Erythroblast (primary cell): ENCODE data around the gene TRAPPC12.

Source experiments
- GATA1 ChIP-seq: IDR thresholded peaks from 2 replicates; pipeline ENCODE4 v1.6.1; 2011; ENCODE audit warnings: low read depth, mild to moderate bottlenecking, control low read depth, low read length, moderate library complexity
- POLR2A ChIP-seq: IDR thresholded peaks from 2 replicates; pipeline ENCODE4 v1.6.1; 2011; ENCODE audit warnings: mild to moderate bottlenecking, low read length

DNA sequence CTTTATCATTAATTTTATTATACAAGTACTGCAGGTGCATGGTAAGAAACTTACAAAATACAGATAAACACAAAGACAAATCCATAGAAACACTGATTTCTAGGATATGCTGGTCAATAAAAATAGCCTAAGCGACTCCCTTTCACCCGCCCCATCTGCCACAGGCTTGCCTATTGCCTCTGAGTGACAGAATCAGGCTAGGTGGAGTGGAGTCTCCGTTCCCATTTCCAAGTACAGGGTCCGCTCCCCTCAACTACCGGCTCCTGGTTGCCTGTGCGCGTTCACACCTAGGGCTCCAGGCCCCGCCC, 201 bp upstream of the TRAPPC12 start:
- TF ChIP-seq POLR2A, result no peak
- no peak for TF ChIP-seq GATA1
